Measurements from ENCODE around the gene CERKL.

The CERKL gene

DNA sequence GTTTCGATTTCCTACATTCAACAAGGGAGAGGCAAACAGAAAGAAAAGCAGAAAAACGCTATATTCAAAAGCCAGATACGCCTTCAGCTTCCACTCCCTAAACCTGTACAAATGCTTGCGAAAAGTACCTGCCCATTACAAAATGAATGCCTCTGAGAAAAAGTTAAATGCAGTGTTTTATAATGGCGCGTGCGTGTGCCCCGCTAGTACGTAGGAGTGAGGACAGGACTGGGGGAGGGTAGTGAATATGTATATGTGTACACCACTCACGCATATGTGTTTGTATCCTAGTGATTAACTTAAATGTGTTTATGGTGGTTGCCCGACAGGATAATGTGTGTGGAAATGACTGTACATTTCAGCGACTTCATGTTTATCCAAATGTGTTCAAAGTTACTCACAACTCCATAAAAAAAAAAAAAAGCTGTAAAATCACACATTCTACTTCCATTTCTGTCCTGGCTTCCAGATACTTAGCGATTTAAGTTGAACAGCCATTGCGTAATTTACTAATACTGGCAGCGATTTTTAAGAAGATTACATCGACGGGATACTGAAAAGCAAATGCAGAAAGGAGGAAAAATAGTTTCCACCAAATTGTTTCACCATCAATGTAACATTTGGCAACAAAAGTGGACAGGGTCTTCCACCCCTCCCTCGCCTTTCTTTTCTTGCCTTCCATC is 22.1 kb upstream of the CERKL start:
- peak in 1 of 2 experiments; percentile 68 for DNase-seq

DNA sequence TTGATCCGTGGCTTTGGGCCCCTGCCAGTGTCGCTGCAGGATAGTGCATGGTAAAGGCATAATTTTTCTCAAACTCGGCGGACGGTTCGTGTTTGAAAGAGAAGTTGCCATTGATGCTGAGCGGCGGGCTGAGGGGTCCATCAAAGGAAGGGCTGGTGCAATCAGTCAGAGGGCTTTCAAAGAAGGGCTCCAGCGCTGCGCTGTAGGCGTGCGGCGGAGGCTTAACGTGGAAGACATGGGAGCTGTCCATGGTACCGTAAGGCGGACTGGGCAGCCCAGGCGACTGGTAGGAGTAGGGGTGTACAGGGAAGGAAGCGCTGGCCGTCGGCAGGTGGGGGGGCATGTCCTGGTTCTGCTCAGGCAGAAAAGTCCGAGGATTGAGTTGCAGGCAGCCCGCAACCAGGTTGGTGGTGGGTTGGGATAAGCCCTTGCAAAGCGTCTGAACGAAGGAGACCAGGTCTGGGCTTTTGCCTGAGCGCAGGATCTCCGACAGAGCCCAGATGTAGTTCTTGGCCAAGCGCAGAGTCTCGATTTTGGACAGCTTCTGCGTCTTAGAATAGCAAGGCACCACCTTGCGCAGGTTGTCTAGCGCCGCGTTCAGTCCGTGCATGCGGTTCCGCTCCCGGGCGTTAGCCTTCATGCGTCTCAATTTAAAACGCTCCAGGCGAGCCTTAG is 21.1 kb upstream of the CERKL start:
- DNase-seq = peak in 1 of 2 experiments; percentile 66

DNA sequence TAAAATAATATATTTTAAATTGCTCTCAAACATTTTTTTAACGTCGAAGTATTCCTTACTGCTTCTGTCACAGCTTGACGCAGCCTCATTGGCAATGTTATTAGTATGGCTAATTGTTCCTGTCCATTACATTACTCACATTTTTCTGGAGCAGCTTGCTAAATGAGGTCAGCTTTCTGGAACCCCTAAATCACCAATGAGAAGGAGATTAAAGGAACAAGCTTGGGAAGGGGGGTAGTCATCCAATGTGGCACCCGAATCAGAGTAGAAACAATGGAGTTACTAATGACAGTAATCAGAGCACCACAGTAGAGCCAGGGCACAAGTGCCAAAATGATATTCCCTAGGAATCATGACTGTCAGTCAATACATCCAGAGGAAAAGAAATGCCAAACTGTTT is 18.3 kb upstream of the CERKL start:
- peak; percentile 80 to 93 for DNase-seq

DNA sequence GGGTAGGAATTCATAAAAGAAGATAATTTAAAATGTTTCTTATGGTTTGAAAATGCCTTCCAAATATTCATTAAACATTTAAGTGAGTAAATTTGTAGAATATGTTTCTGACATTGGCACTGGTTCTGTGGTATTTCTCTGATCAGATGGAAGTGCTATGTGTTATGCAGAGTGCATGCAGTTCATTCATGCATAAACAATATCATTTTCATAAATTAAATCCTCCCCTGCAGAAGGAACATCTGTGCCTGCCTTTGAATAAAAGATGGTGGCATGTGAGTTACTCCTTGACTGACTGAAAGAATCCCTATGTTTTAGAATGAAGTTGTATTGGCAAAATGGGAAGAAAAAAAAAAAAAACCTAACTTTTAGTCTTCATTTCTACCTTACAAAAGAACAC is 17.6 kb upstream of the CERKL start:
- DNase-seq = peak in 1 of 2 experiments; percentile 92

DNA sequence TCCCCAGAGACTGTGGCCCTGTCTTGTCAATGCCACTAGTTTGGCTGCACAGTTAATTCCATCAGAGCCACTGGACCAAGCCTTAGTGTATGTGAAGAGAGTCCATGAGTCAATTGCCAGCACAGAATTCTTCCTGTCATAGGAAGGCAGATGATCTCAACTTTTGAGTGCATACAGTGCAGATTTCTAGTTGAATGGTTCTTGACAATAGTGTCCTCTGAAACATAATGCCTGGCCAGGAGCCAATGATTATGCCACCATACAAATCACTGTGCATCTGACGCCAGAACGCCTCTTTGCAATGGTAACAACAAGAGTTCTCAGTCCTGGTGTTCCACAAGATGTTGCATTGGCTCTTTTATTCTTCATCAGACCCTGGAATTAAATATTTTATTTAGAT is 16.3 kb upstream of the CERKL start:
- peak; percentile 94 to 96 for DNase-seq

DNA sequence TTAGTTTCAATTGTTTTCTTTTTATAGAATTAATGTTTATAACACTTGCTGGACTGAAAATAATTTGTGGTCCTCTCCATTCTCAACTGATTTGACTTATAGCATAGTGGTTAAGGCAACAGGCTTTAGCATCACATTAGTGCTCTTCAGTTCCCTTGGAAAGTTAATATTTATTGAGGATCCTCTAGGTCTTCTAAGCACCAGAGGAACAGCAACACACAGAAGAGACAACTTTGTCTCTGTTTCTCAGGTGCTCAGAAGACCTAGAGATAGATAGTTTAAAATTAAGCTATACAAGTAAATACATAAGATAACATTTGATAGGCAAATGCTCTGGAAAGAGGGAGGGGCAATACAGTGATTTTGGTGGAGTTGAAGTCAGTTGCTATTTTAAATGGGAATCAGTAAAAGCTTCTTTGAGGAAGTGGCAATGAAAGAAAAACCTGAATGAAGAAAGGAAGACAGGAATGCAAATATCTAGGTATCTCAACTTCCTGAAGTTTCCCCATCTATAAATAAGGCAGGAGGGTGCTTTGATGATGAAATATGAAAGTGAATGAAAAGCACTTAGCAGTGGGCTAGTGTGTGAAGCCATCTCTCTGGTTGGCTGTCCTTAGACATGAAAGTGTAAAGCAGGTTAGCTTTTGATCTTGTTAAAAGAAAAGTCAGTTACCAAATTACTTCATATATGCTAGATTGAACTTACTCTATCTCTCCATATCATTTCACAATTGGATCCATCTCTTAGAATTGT is 15.5 kb upstream of the CERKL start:
- peak in 1 of 2 experiments; percentile 46 for DNase-seq

DNA sequence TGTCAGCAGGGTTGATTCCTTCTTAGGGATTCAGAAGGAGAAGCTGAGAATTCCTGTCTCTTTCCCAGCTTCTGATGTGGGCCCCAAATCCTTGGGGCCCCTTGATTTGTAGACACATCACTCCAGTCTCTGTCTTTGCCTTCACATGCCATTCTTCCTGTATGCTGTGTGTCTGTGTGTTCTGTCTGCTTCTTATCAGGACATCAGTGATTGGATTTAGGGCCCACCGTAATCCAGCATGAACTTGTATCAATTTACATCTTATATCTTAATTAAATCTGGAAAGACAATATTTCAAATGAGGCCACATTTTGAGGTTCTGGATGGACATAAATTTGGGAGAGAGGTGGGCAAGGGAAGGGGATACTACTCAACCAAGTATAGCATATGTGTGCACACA is 13.7 kb upstream of the CERKL start:
- DNase-seq = peak in 1 of 2 experiments; percentile 54

DNA sequence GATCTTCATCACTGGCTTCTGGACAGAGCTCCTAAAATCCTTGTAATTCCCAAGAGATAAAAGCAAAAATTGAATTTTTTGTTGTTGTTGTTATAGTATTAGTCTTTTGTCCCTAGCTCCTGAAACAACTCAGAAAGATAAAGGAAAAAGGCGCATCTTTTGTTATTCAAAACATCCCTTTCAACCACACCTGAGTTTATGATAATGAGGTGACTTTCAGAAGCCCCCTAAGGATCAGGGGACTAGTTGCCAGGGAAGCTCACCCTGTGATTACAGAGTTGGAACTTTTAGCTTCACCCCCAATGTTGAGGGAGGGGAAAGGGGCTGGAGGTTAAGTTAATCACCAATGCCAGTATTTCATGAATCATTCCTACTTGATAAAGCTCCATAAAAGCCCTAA is 10.3 kb upstream of the CERKL start:
- no peak for DNase-seq

DNA sequence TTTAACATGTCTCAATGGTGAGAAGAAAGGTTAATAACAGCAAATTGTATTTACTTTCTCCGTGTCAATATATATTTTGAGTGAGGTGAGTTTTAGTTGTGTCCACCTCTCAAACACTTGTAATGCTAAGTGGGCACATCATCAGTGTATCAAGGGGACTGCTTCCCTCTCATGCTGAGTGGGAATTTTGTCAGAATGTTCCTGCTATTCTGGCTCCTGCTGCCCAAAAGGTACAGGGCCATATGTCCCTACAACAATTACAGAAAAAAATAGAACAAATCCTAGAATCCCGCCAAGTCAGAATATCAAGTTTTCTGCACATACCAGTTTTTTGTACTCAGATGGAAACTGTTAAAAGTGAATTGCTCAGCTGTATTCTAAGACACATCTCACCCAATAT is 5.4 kb upstream of the CERKL start:
- DNase-seq = no peak

DNA sequence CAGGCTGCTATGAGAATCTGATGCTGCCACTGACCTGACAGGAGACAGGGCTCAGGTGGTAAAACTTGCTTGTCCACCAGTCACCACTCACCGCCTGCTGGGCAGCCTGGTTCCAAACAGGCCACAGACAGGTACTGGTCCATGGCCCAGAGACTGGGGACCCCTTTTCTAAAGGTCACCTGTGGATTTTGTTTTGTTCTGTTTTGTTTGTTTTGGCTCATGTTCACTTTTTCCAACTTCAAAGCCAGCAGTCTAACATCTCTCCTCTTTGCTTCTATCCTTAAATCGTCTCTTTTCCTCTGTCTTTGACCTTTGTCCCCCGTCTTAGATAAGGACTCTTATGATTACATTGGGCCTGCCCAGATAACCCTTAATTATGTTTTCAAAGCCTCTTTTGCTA is 3.3 kb upstream of the CERKL start:
- no peak for DNase-seq

DNA sequence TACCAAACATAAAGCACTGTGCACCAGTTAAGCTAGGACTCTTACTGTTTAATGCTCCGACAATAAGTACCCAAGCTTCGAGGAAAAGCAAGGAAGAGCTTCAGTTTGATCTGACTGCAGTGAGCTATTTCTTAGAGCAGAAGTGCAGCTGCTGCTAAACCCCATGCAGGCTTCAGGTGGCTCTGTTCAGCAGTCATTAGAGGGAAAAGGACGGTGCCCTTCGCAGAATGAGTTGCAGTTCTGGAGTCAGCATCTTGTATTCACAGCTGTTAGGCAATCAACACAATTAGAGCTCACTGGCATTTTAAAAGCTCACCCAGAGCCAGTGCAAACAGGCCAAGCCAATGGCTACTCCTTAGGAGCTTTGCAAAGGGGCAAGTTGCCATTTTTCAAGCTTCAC is 1.5 kb upstream of the CERKL start:
- DNase-seq = peak; percentile 82 to 94

DNA sequence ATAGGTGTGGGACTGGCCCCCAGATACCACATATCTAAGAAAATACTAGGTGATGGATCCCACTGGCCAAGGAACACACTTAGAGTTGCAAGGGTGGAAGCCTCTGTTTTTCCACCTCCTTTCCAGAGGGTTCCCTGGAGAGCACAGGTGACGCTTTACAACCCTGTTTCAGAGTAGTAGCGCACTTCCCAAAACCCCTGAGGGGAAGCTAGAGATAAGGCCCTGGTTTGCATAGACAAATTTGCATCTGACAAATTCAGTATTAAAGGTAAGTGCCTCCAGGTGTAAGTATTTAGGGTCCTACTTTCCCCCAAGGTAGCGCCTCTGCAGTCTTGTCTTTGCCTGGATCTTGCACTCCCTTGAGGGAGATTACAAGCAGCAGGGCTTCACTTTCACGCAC is 474 bp upstream of the CERKL start:
- peak in 1 of 2 experiments; percentile 40 for DNase-seq

DNA sequence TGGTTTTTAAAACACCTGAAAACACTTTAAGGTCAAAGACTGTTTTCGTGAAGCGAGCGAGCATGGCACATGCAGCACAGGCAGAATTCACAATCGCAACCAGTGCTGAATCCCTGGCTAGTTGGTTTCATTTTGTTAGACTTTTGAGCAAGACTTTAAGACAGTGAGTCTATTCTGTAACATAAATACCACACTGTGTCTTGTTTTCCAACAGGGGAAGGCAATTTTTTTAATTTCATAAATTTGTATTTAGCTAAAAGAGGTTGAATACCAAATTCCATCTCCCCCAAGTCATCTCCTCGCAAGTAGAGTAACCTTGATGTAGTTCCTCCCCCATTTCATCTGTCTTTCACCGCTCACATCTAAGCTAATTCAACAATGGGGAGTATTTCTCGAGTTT is 1.4 kb downstream of the CERKL start:
- DNase-seq = peak in 1 of 2 experiments; percentile 72

DNA sequence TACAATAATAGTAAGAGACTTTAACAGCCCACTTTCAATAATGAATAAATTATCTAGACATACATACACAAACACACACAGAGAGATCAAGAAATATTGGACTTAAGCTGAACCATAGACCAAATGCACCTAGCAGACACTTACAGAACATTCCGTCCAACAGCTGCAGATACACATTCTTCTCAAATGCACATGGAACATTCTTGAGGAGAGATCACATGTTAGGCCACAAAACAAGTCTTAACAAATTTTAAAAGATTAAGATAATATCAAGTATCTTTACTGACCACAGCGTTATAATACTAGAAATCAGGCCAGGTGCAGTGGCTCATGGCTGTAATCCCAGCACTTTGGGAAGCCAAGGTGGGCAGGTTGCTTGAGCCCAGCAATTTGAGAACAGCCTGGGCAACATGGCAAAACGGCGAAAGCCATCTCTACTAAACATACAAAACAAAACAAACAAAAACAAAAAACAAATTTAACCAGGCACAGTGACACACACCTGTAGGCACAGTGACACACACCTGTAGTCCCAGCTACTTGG is 7.4 kb downstream of the CERKL start:
- no peak for DNase-seq

DNA sequence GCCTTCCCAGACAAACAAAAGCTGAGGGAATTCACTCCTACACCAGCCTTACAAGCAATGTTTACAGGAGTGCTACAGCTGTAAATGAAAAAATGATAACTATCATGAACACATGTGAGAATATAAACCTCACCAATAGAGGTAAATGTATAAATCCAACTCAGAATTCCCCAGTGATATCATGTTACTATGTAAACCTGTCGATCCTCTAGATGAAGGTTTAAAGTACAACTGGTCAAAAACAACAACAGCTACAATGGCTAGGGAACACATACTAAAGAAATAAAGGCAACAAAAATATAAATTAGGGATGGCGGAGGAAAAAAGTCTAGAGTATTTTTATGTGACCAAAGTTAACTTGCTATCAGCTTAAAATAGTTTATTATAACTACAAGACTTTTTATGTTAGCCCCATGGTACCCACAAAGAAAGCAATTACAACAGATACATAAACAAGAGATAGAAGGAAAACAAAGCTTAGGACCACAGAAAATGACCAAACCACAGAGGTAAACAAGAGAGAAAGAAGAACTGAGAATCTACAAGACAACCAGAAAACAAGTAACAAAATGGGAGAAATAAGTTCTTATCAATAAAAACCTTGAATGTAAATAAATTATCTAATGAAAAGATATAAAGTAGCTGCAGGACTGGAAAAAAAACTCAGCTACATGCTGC is 8.3 kb downstream of the CERKL start:
- no peak for DNase-seq

DNA sequence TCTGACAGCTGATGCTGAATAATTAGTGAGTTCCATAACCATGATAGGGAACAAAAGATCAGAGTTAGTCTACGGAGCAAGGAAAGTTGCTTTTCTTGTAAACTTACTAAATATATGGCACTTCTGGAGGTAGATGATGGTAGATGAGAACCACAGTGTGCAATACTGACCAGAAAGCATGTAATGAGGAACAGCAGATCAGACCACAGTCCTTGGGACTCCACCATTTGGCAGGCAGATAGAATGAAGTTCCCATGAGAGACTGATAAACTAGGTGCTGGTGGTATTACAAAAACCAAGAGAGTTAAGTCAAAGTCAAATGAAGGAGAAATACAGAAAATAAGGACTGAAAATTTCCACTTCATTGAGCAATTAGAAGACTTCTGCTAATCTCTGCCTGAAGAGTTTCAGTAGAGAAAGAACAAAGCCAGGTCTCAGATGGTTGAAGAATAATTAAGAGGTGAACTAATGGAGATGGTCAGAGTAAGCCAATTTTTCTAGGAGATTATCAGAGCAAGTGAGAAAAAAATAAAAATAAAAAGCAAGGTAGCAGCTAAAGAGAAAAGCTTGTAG is 10.4 kb downstream of the CERKL start:
- DNase-seq = no peak

DNA sequence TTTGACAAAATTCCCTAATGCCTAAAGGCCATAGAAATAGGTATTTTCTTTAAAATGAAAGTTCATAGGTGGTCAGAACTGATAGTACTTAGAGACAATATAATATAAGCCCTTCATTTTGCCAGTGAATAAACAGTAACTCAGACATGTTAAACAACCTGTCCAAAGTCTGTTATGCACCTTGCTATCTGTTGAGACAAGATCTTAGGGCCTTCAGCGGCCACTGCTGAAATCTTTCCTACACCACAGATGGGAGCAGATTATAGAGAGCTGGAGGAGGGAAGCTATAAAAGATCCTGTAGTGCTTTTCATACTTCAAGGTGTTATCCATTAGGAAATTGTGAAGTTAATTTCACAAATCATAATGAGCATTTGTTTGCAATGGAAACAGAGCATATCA is 13.8 kb downstream of the CERKL start:
- peak; percentile 77 to 89 for DNase-seq

DNA sequence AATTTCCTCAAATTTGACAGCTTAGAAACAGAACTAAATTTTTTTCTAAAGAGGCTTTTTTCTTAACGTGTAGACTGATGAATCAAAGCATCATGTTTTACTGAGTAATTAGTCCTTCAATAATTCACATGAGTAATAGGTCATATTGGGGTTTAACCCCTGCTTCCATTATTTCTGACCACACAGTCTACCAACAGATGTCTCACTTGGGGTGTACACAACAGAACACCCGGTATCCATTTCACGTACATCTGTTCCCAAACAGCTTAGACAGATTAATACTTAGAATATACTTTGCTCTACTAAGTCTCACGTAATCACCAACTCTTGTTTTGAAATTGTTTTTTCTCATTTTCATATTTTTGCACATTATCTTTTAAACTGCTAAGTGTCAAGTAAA is 14.8 kb downstream of the CERKL start:
- peak; percentile 79 to 95 for DNase-seq

DNA sequence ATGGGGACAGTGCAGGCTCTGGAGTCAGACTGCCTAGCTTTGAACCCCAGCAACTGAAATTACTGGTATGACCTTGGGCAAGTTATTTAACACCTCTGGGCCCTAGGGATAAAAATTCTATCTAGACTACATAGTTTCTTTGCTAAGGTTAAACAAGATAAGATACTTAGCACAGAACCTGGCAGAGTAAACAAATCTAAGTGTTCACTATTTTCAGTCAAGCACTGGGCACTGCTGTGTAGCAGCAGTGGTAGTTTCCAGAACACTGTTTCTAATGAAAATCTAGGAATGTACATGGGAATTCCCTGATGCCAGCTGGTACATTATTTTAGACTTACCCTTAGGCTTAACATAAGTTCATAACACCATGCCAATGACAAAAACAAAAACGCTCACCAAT is 17.2 kb downstream of the CERKL start:
- DNase-seq = no peak

DNA sequence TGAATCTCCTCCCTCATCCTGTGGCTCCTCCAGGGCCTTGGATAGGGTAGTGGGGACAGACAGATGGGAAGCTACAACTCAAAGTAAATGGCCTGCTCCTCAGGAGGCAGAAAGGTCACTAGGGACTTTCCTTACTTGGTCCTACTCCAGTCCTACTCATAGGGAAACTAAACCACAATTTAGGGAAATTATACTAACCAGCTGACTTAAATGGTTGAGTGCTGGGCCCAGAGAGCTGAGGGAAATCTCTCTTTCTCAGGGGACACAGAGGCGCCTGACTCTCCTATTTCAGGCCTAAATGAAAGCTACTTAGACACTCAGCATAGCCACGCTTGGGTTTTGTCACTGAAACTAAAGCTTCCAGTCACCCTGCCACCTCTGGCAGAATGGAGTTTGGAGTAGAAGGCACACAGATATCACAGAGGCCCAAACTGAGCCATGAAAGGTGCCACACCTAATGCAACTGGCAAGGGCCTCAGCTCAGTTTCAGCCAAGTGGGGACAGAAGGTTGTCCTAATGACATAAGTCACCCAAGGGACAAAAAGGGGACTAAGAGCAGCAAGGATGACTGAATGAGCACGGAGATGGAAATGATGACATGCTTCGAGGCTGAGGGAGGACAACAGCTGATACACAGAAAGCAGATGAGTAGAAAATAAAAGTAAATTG is 24.0 kb downstream of the CERKL start:
- DNase-seq = peak; percentile 91 to 92

DNA sequence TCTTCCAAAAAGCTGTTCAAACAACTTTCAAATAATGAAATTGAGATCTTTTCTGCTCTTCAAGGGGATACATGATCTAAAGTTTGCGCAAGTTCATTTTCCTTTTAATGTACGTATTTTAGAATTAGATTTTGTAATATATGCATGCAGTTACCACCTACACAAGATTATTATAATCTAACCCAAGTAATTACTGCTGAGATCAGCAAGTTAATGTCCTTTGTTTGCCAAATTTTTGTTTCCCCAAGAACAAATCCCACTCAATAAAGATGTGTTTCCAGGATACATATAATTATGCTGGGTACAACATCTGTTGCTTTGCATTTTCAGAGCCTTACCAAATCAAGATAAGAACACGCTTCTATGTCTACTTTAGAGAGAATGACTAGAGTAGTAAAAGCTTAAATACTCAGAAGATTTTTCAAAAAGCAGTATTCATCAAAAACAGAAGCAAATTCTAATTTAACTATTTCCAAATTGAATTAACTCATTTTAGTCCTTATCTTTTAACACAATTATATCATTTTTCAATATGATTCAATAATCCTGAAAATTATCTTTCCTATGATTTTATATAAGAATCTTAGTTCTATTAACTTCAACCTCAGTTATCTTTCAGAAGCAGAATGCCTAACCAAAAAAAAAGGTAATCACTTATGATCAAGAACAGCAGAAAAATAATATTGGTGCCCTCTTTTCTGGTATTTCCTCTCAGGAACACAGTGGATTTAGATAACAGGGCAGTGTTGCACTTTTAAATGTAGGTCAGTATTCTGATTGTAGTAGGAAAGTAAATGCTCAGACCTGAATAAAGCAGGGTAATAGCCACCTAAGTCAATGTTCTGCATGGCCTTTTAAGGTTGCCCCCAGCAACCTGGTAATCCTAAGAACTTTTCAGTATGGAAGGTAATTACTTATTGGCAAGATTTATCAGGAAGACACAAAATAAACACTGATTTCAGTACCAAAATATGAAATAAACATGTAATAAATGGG is 28.0 kb downstream of the CERKL start:
- peak; percentile 69 to 91 for DNase-seq
